GM12892 (cell line): Measurements from ENCODE around the gene SLAMF7.

Experiments used
- DNase-seq: peaks from one replicate; pipeline ENCODE4 v3.0.0; 2011; ENCODE audit not compliant: insufficient read length
- FAIRE-seq: peaks from 2 replicates; lab custom pipeline; 2011; peaks lifted over from hg19 to GRCh38; lab: Jason Lieb, UNC
- POLR2A ChIP-seq: IDR thresholded peaks from 2 replicates; pipeline ENCODE4 v1.6.1; 2011; ENCODE audit warnings: low read depth, low read length, control low read depth
- POLR2AphosphoS5 ChIP-seq: IDR thresholded peaks from 2 replicates; pipeline ENCODE4 v1.6.1; 2011; ENCODE audit warnings: low read depth, low read length, control low read depth
- TAF1 ChIP-seq: IDR thresholded peaks from 2 replicates; pipeline ENCODE4 v1.6.1; 2011; ENCODE audit warnings: low read depth, mild to moderate bottlenecking, control low read depth, low read length, borderline replicate concordance

The SLAMF7 gene

GRCh38 chr1:160750608-160751007, 11.6 kb downstream of the SLAMF7 start:
- TF ChIP-seq POLR2A (no peak), POLR2AphosphoS5 (0 out of 2 replicates have a peak, but pooled peaks have one; percentile 8), TAF1 (no peak)
- DNase-seq (no peak), FAIRE-seq (no peak)

GRCh38 chr1:160752406-160752805, 13.4 kb downstream of the SLAMF7 start:
- DNase-seq (no peak), FAIRE-seq (no peak)
- no peak for TF ChIP-seq TAF1
- no peak for TF ChIP-seq POLR2AphosphoS5
- TF ChIP-seq POLR2A, result no peak

- TF ChIP-seq POLR2AphosphoS5 (no peak), TAF1 (no peak), POLR2A (no peak)
- FAIRE-seq (no peak), DNase-seq (no peak)
Observed at GRCh38 chr1:160752924-160753323, 13.9 kb downstream of the SLAMF7 start.

DNA sequence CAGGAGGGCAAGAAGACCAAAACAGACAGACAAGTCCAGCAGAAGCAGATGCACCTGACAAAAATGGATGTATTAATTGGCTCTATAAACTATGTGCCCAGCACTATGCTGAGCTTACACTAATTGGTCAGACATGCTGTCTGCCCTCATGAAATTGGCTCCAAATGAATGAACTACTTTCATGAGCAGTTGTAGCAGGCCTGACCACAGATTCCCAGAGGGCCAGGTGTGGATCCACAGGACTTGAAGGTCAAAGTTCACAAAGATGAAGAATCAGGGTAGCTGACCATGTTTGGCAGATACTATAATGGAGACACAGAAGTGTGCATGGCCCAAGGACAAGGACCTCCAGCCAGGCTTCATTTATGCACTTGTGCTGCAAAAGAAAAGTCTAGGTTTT, 14.5 kb downstream of the SLAMF7 start:
- no peak for DNase-seq
- TF ChIP-seq POLR2A (peak; percentile 33), TAF1 (no peak), POLR2AphosphoS5 (0 out of 2 replicates have a peak, but pooled peaks have one; percentile 32)
- no peak for FAIRE-seq

- DNase-seq, result no peak
- TF ChIP-seq TAF1, result no peak
- TF ChIP-seq POLR2AphosphoS5, result no peak
- TF ChIP-seq POLR2A, result no peak
- peak; percentile 44 for FAIRE-seq
Observed at GRCh38 chr1:160755461-160755860, 16.4 kb downstream of the SLAMF7 start.

DNA sequence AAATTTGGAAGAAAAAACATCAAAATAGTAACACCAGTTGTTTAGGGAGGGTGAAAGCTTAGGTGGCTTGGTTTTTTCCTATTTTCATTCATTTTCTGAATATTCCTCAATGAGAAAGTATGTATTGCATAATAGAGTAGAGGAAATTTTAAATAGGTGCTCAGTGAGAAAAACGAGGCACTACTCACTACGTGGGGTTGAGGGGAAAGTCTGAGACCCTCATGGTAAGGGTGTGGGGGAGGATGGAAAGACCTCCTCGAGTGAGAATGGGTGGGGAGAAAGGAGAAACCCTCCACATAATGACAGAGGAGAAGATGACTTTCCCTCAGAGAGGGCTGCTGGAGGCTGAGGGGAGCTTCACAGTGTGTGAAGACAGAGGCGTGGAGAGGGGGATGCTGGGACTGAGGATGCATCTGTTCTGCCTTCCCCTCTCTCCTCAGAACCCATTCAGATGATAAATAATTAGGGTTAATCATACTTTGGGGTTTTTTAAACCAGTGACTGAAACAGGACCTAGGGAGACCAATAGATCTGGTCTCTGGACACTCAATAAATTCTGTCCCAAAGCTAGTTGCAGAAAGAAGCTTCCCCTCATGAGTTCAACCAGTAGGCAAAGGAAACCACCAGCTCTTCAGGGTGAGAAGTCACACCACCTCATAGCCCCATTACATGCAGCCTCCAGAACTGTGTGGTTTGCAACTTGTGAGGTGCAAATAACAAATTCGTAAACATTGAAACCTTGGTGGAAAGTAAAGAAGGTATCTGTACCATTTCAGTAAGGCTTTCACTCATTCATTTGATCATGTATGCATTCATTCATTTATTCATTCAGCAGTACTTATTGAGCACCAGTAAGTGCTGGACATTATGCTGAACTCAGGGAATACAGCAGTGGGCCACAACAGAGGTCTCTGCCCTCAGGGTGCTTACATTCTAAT, 17.1 kb downstream of the SLAMF7 start:
- peak; percentile 65 for FAIRE-seq

GRCh38 chr1:160756849-160757201, 17.8 kb downstream of the SLAMF7 start:
- FAIRE-seq (no peak), DNase-seq (no peak)
- TF ChIP-seq POLR2AphosphoS5 (no peak), TAF1 (no peak), POLR2A (no peak)

More for the DNA sequence above, 17.1 kb downstream of the SLAMF7 start:
- no peak for DNase-seq
- TF ChIP-seq POLR2A, result no peak
- TF ChIP-seq POLR2AphosphoS5, result peak; percentile 29; the same call in 1 of the 2 replicates
- no peak for TF ChIP-seq TAF1

GRCh38 chr1:160758521-160758920, 19.5 kb downstream of the SLAMF7 start:
- no peak for FAIRE-seq
- no peak for DNase-seq
- TF ChIP-seq TAF1 (no peak), POLR2AphosphoS5 (no peak), POLR2A (no peak)

DNA sequence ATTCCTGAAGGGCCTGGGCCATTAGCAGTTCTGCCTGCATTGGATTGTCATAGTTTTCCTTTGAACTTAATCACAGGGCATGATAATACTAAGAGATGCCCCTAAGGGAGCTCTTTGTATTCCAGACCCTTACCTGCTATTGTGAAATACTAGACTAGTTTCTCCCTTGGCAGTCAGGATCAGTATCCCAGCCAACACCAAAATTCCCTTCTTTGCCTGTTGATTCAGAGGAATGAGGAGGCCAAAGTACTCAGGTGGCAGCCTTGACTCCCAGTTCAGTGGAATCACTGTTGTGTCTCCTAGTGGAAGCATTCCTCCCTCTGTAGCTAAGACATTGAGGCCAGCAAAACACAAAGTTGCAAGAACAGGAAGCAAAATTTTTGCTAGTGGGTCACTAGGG, 20.7 kb downstream of the SLAMF7 start:
- DNase-seq, result no peak
- TF ChIP-seq TAF1, result no peak
- TF ChIP-seq POLR2AphosphoS5, result no peak
- TF ChIP-seq POLR2A, result no peak
- FAIRE-seq, result no peak

GRCh38 chr1:160761046-160761445, 22.0 kb downstream of the SLAMF7 start:
- FAIRE-seq, result no peak

DNA sequence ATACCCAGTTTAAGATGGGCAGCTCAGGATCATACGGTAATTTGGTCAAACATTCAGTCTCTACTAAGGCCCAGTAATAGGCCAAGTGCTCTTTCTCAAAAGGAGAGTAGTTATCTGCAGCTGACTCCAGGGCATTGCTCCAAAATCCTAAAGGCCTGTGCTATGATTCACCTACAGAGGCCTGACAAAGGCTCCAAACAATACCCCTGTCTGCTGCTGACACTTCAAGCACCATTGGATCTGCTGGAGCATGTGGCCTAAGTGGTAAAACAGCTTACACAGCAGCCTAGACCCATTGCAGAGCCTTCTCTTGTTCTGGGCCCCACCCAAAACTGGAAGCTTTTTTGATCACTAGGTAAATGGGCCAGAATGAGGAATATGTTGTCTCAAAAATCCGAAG, 22.8 kb downstream of the SLAMF7 start:
- FAIRE-seq (no peak), DNase-seq (no peak)
- TF ChIP-seq TAF1 (no peak), POLR2AphosphoS5 (no peak), POLR2A (no peak)

More at GRCh38 chr1:160761046-160761445, 22.0 kb downstream of the SLAMF7 start:
- TF ChIP-seq POLR2AphosphoS5, result no peak
- TF ChIP-seq TAF1, result no peak
- no peak for TF ChIP-seq POLR2A
- no peak for DNase-seq

- no peak for TF ChIP-seq POLR2AphosphoS5
- no peak for TF ChIP-seq POLR2A
- FAIRE-seq (no peak), DNase-seq (no peak)
Observed at GRCh38 chr1:160763993-160764392, 24.9 kb downstream of the SLAMF7 start.

DNA sequence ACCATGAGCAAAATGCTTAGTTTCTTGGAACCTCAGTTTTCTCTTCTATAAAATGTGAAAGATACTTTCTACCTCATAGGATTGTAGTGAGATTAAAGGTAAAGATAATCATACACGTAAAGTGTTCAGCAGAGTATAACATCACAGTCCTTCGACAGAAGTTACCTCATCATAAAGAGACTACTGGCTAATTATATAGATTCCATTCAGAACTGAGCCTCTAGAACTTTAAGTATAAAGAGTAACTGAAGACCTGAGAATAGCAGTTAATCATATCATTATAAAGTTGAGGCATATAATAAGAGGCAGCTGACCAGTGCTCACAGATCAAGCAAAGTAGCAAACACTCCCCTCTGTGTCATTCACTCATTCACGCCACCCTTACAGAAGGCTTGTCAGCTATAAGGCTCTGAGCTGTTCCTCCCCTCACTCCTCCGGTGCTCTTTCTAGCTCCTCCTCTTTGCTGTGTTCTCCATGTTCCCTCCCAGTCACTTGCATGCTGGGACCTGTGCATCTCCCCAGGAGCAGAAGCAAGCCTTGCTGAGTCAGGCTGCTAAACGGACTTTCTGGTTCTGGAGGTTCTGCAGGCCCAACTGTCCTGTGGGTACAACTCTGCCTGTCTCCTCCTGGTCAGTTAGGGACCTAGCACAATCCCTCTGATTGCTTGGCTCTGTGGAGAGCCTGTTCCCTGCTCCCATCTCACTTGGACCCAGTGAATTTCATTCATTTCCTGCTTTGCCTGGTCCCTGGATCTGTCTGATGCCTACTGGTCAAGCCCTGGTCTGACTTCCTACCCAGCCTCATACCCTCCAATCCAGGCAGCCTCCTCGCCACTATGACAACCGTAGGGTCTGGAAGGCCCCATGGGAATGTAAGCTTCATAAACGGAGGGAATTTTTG, 28.6 kb downstream of the SLAMF7 start:
- TF ChIP-seq POLR2AphosphoS5, result peak; percentile 86
- TF ChIP-seq TAF1, result no peak; the same call in 1 of the 2 replicates
- peak; percentile 79 for TF ChIP-seq POLR2A
- DNase-seq (no peak), FAIRE-seq (peak; percentile 97)
